Measurements from ENCODE around the gene RPAP3.
"Not testable (repeated sequence)": the region's sequence is repeated elsewhere in the genome, so short reads cannot be mapped to it uniquely, and the experiment has no call there.

The RPAP3 gene

GRCh38 chr12:47717443-47718193 is 11.8 kb upstream of the RPAP3 start:
- peak; percentile 60 for DNase-seq

DNA sequence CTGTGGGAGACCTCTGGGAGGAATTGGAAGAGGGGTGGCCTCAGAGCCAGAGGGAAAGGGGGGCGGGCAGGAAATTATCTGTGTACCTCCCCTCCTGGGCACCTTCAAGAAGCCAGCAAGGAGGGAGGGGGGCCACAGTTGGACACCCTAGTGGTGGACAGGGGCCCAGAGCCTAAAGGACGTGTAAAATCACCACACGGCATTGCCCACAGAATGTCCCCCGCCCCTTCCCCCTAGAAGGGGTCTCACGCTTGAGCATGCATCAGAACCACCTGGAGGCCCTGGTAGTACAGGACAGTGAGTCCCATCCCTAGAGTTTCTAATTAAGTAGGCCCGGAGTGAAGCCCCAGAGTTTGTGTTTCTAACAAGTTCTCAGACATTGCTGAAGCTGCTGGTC is 11.2 kb upstream of the RPAP3 start:
- DNase-seq, result no peak

DNA sequence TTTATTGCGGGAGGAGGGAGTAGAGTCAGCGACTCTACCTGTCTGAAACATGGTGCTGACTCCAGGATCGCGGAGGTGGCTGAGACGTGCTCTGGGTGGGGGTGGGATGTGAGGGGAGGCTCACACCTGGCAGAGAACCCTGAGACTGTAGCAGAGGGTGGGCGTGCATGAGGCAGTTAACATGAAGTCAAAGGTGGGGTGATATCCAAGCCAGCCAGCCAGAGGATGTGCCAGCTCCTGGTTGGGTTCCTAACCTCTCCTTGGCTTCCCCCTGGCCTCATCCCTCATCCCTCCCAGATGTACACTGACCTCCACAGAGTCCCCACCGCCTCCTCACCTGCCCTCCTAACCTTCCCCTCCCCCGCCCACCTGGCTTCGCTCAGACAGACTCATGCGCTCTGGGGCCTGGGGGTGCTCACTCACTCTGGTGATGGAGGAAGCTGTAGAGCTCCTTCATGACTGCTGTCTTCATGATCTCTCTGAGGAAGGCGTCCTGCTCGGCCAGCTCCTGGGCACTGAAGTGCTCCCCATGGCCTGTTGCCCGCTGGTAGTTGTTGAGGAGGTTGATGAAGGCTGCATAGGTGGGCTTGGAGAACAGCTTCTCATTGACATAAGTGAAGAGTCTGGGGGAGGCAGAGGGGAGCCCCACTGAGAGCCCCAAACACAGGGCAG is 10.2 kb upstream of the RPAP3 start:
- no peak for DNase-seq

- peak; percentile 79 for DNase-seq
These were observed 9.6 kb upstream of the RPAP3 start for GRCh38 chr12:47715393-47715876.

DNA sequence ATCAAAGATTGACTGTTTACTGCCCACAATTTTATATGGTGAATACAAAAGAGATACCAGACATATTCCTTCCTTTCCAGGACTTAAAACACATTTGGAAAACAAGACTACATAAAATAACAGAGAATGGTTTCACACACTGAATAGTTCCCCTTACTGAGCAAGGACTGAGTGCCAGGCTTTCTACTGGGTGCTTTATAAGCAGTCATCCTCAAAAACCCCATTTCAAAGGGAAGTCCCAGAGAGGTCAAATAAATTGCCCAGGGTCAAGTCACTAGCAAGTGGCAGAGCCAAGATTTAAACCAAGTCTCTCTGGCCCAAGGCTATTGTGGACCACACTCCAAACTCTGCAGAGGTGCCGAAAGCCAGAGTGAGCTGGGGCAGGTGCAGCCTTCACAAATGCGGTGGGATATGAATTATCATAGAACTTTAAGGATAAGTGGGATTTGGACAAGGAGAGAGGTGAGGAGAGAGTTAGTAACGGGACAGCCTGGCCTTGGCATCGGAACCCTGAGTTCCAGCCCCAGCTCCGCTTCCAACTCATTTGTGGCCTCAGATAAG is 9.1 kb upstream of the RPAP3 start:
- DNase-seq, result no peak

DNA sequence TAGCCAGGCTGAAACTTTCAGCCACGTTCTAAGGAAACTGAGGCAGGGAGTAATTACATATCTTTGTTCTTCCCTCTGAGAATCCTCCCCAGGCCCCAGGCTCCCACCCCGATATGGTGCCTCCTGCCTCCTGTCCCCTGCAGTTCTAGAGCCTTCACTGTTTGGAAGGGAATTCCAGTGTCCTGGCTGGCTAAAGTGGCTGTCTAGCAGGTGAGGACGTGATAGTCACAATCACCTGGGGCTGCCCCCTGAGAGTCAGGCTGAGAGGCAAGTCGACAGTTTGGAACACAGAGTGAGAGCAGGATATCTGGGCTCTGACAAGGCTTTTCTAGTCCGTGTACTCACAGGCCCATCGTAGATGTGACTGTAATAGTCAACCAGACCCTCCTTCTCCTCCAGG is 6.3 kb upstream of the RPAP3 start:
- no peak for DNase-seq

- DNase-seq, result no peak
These were observed 5.6 kb upstream of the RPAP3 start for GRCh38 chr12:47711448-47711847.

DNA sequence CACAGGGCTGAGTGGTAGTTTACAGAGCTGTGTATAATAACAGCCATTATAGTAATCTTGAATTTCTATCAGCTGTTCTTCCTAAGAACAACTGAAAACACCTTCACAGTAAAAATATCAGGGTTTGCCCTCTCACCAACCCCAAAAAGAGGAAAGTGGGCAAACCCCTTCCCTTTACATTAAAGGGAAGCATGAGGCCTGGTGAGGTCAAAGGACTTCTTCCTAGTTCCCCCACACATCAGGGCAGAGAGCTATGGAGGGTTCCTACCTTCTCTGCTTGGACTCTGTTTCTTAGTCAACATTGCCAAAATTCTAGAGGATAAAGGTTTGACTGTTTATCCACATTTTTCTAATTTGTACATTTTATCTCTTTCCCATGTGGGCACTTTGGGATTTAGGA is 4.4 kb upstream of the RPAP3 start:
- no peak for DNase-seq

- no peak for DNase-seq
These were observed 3.8 kb upstream of the RPAP3 start for GRCh38 chr12:47709671-47710070.

DNA sequence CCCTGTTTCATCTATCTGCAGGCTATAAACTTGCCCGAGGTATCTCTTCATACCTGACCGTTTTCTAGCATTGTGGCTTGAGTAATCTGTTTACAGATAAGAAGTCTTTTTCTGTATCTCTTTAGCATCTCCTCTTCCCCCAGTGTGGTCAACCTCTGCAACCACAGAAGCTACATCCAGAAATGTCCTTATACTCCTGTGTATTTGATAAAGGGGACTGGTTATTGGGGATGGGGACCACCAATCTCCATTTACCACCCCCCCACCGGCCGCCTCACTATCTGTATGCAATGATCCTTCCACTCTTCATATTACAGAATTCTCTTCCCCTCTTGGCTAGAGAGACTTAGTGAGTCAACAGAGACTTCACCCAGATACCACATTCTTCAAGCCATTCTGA is 3.4 kb upstream of the RPAP3 start:
- no peak for DNase-seq

- DNase-seq, result no peak
These were observed 2.2 kb upstream of the RPAP3 start for GRCh38 chr12:47707905-47708543.

DNA sequence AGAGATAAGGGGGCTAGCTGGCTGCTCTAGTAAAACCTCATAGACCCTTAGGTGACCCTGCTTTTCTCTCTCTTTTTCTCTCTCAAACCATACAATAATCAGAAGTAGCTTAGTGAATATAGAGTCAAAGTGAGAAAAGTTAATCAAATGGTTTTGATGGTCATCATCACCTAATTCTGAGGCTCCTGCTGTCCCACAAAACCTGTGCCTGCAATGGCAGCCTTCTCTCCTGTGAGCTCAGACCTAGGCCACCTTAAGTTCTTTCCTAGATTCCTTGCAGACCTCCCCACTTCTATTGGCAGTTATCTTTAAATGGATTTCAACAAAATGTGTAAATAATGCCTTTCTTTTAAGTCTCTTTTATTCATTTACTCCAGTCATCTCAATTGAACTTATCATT is 1.5 kb upstream of the RPAP3 start:
- DNase-seq, result no peak

DNA sequence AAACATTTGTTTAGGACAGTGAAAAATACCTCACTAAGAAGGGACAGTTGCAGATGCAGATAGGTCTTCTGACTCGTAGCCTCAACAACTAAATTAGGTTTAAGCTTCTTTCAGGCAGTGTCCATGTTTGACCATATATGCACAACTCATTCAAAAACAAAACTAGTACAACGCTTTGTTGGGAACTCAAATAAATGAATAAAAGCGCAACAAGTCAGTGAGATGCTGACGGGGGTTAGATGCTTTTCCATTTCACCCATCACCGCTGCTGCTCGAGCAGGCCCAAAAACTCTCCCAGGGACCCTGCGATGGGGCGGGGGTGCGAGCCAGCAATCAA is 633 bp downstream of the RPAP3 start:
- DNase-seq, result no peak

GRCh38 chr12:47704719-47705118 is 1.1 kb downstream of the RPAP3 start:
- no peak for DNase-seq

- DNase-seq, result no peak
These were observed 5.6 kb downstream of the RPAP3 start for GRCh38 chr12:47700263-47700662.

- no peak for DNase-seq
These were observed 7.2 kb downstream of the RPAP3 start for GRCh38 chr12:47698631-47699030.

GRCh38 chr12:47698055-47698454 is 7.8 kb downstream of the RPAP3 start:
- DNase-seq, result no peak

- no peak for DNase-seq
These were observed 16.6 kb downstream of the RPAP3 start for GRCh38 chr12:47689215-47689614.

GRCh38 chr12:47687636-47688035 is 18.2 kb downstream of the RPAP3 start:
- no peak for DNase-seq

- peak; percentile 18 for DNase-seq
These were observed 19.1 kb downstream of the RPAP3 start for GRCh38 chr12:47686645-47687240.

- DNase-seq, result no peak
These were observed 26.0 kb downstream of the RPAP3 start for GRCh38 chr12:47679785-47680184.

- no peak for DNase-seq
These were observed 33.8 kb downstream of the RPAP3 start for GRCh38 chr12:47672068-47672467.

- DNase-seq, result not testable (repeated sequence)
These were observed 37.9 kb downstream of the RPAP3 start for GRCh38 chr12:47667935-47668334.
